Measurements from ENCODE around the gene MPP2.

GRCh38 chr17:43916385-43916784 lies 9.0 kb upstream of the MPP2 start:
- no peak for TF ChIP-seq CTCF (IDR thresholded peaks at IDR 0.05; ENCODE audit: extremely low read depth in 1 of 2, insufficient read depth in 1 of 2, low read depth in 1 of 2, low read length in 2 of 2)
- no peak for TF ChIP-seq MYC (IDR thresholded peaks at IDR 0.05; ENCODE audit: low read depth, low read length)
- TF ChIP-seq POLR2A (IDR thresholded peaks at IDR 0.05; ENCODE audit: low read depth, low read length), result no peak
- no peak for TF ChIP-seq EZH2 (IDR thresholded peaks at IDR 0.05; ENCODE audit: borderline replicate concordance, low read depth, low read length, severe bottlenecking)
